ENCODE measurements around the gene WNT9A. TPM values are rescaled to one million over a fixed set of nuclear protein-coding genes. Genes with fewer than 3 reads are reported as not detected.
A peak's percentile ranks its signal among the peaks of the same experiment; 100 is the strongest.

Gene WNT9A
- total RNA-seq, 1 donor from 2014 or later, result 13.8 TPM

- Mint-ChIP-seq H3K9me3 (ENCODE audit: unreplicated experiment) (peaks cover 8% of the 10 kb centered on the region), H3K27ac (ENCODE audit: unreplicated experiment) (no peak overlapping the region), H3K36me3 (ENCODE audit: unreplicated experiment) (no peaks in the 10 kb centered on the region), H3K4me3 (ENCODE audit: unreplicated experiment) (no peak overlapping the region), H3K27me3 (ENCODE audit: unreplicated experiment) (peaks cover 7% of the 10 kb centered on the region), H3K4me1 (ENCODE audit: low read depth, unreplicated experiment) (peaks cover 2% of the 10 kb centered on the region)
- TF ChIP-seq, protein P1, sequence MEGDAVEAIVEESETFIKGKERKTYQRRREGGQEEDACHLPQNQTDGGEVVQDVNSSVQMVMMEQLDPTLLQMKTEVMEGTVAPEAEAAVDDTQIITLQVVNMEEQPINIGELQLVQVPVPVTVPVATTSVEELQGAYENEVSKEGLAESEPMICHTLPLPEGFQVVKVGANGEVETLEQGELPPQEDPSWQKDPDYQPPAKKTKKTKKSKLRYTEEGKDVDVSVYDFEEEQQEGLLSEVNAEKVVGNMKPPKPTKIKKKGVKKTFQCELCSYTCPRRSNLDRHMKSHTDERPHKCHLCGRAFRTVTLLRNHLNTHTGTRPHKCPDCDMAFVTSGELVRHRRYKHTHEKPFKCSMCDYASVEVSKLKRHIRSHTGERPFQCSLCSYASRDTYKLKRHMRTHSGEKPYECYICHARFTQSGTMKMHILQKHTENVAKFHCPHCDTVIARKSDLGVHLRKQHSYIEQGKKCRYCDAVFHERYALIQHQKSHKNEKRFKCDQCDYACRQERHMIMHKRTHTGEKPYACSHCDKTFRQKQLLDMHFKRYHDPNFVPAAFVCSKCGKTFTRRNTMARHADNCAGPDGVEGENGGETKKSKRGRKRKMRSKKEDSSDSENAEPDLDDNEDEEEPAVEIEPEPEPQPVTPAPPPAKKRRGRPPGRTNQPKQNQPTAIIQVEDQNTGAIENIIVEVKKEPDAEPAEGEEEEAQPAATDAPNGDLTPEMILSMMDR (IDR thresholded peaks at IDR 0.05; ENCODE audit: partially characterized antibody, unreplicated experiment), result no peak
- peak; percentile 18 for DNase-seq
Measured at GRCh38 chr1:227899820-227900449, 47.8 kb downstream of the WNT9A start.

DNA sequence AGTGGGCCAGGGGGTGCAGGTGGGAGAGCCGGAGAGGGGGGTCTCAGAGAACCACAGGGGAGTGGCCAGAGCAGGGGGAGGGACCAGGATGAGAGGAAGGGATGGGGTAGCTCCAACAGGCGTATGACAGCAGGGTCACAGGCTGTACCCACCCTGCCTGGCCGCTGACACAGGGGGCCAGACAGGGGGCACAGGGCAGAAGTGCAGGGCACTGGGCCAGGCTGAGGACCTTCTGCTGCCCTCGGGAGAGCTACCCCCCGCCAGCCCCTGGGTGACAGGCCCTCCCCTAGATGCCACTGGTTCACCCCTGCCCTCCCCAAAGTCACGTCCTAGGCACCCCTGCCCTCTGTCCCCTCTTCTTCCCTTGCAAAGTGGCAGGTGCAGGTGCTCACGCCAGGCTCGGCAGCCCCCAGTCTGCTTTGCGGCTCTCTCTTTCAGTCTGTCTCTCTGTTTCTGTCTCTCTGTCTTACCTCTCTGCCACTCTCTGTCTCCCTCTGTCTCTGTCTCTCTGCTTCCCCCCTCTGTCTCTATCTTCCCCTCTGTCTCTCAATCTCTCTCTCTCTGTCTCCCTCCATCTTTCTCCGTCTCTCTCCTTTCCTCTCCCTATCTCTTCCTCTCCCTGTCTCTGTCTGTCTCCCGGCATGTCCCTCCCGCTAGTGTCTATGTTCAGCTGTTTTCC, 48.5 kb downstream of the WNT9A start:
- no peaks in the 10 kb centered on the region for H3K36me3 Mint-ChIP-seq (ENCODE audit: unreplicated experiment)
- no peak overlapping the region for H3K27ac Mint-ChIP-seq (ENCODE audit: unreplicated experiment)
- peaks cover 7% of the 10 kb centered on the region for H3K27me3 Mint-ChIP-seq (ENCODE audit: unreplicated experiment)
- H3K4me1 Mint-ChIP-seq (ENCODE audit: low read depth, unreplicated experiment), result peaks cover 2% of the 10 kb centered on the region
- peaks cover 8% of the 10 kb centered on the region for H3K9me3 Mint-ChIP-seq (ENCODE audit: unreplicated experiment)
- peak; percentile 13 for DNase-seq
- H3K4me3 Mint-ChIP-seq (ENCODE audit: unreplicated experiment), result no peak overlapping the region
- TF ChIP-seq, protein P1 (IDR thresholded peaks at IDR 0.05; ENCODE audit: partially characterized antibody, unreplicated experiment), result no peak

- TF ChIP-seq, protein P1 (IDR thresholded peaks at IDR 0.05; ENCODE audit: partially characterized antibody, unreplicated experiment), result no peak
- Mint-ChIP-seq H3K27ac (ENCODE audit: unreplicated experiment) (no peak overlapping the region), H3K4me1 (ENCODE audit: low read depth, unreplicated experiment) (peaks cover 2% of the 10 kb centered on the region), H3K27me3 (ENCODE audit: unreplicated experiment) (peaks cover 7% of the 10 kb centered on the region), H3K4me3 (ENCODE audit: unreplicated experiment) (no peak overlapping the region), H3K9me3 (ENCODE audit: unreplicated experiment) (peaks cover 8% of the 10 kb centered on the region), H3K36me3 (ENCODE audit: unreplicated experiment) (no peaks in the 10 kb centered on the region)
- DNase-seq, result peak; percentile 12
Measured at GRCh38 chr1:227898502-227899140, 49.1 kb downstream of the WNT9A start.

- Mint-ChIP-seq H3K4me3 (ENCODE audit: unreplicated experiment) (no peak overlapping the region), H3K27ac (ENCODE audit: unreplicated experiment) (peak overlapping the region; percentile 10), H3K4me1 (ENCODE audit: low read depth, unreplicated experiment) (peaks cover 2% of the 10 kb centered on the region), H3K9me3 (ENCODE audit: unreplicated experiment) (peaks cover 8% of the 10 kb centered on the region), H3K36me3 (ENCODE audit: unreplicated experiment) (no peaks in the 10 kb centered on the region), H3K27me3 (ENCODE audit: unreplicated experiment) (peaks cover 7% of the 10 kb centered on the region)
- TF ChIP-seq, protein P1 (IDR thresholded peaks at IDR 0.05; ENCODE audit: partially characterized antibody, unreplicated experiment), result no peak
- peak; percentile 7 for DNase-seq
Measured at GRCh38 chr1:227897704-227898438, 49.9 kb downstream of the WNT9A start.

All from glutamatergic neuron (in vitro differentiated cells).